ENCODE data around the gene AFF2.

AFF2 gene
- total RNA-seq = 0.24 to 0.42 reads per million in 2 donors

DNA sequence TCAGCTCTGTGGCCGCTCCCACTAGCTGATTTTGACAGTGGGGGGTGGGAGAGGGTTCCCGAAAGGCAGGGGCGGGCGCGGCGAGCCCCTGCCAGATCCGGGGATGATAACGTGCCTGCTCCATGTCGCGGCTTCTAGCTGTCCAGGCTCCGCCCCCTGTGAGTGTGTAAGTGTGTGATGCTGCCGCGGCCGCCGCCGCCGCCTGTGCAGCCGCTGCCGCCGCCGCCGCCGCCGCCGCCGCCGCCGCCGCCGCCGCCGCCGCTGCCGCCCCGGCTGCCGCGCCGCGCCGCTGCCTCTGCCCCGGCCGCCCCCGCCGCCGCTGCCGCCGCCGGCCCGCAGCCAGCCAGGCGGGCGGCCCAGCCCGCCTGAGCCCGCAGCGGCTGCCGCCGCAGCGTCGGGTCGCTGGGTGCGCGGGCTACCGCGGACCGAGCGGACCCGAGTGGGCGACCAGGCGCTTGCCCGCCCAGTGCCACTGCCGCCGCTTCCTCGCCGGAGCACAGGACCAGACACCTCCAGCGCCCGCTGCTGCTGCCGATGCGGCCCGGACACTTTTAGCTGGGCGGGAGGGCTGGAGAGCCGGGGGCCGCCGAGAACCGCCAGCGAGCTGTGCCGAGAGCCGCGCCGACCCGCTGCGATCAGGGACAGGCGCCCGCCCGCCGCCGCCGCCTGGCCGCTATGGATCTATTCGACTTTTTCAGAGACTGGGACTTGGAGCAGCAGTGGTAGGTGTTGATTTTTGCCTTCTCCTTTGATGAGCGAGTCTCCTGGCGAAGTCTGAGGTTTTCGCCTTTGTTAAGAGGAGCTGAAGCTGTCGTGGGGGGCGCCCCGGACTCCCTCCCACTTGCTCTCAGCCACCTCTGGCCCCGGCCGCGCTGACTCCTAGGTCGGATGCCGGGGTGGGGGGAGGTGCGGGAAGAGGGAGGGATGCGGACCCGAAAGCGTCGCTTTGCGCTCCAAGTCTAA is at the start of gene AFF2:
Gene AFF2 (plus strand): TSS at position 195 of the 963 bp plus-strand sequence. CDS start 481 bp downstream, at position 676.
- peak; percentile 8 for DNase-seq

GRCh38 chrX:148457279-148457678 is 43.1 kb upstream of the AFF2 start:
- DNase-seq = no peak

- DNase-seq = no peak
Measured at GRCh38 chrX:148459343-148459742, 41.1 kb upstream of the AFF2 start.

- DNase-seq = no peak
Measured at GRCh38 chrX:148466292-148466691, 34.1 kb upstream of the AFF2 start.

- DNase-seq = no peak
Measured at GRCh38 chrX:148470324-148470723, 30.1 kb upstream of the AFF2 start.

- DNase-seq = no peak
Measured at GRCh38 chrX:148474030-148474429, 26.4 kb upstream of the AFF2 start.

- no peak for DNase-seq
Measured at GRCh38 chrX:148492057-148492456, 8.4 kb upstream of the AFF2 start.

DNA sequence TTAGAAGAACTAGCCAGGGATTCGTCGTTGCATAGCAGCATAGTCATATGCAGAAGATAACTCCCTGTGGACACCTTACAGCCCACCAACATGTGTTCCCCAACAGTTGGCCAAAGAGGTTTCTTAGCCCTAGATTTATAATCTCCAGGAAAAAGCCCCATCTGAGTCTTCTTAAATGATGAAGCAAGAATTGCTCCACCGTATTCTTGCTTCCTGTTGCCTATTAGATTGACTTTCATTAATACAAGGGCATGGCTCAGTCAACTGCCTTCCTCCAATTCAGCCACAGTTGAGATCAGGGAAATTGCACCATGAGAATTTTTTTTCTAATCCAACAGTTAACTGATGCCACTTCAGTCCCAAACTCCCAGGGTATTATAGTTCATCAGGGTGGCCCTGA is 5.2 kb upstream of the AFF2 start:
- no peak for DNase-seq

DNA sequence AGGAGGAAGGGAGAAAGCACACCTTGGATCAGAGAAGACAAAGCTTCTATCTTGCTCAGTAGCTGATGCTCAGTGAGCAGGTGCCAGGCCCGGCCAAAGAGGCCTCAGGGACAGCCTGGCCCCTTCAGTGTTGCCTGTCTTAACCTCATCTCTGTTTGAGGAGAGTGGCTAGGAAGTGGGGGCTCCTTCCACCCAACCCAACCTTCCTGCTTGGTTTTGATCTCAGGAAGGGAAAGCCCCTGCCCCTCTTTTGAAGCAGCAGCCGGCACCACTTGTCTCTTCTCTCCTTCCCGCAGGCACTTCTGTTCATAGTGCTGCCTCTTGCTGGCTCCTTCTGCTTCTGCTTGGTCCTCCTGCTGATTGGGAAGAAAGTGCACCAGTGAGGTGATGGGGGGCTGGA is 2.4 kb upstream of the AFF2 start:
- no peak for DNase-seq

DNA sequence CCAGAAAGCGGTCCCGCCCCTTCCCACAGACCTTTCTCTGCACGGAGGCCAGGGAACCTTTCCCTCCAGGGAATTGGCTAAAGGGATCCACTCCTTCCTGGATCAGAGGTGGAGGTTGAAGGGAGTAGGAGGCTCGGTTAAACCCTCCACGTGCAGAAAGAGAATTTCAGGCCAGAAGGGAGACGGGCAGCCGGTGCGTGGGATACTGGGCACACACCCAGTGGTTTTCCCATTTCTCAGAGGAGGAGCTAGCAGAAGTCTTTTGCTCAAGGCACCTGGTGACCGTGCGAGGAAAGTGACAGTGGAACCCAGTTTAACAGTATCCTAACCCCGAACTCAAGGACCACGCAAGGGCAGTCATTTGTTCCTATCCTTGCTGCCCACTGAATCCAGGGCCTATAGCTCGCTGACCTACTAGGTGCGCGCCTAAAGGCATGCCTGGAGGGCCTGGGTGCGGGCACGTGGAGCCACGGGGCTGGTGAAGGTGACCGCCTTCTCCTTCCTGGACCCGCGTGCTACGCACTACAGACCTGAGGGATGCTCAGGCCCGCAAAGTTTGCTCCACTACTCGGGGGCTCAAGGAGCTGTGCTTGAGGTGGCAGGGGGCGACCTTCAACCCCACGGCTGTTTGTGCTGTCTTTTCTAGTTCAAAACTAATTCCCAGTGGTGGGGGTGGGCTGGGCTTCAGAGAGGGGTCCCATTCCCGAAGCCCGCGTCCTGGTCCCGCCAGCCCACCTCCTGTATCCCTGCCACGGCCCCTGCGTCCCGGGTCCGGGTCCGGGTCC is 587 bp upstream of the AFF2 start:
- no peak for DNase-seq

DNA sequence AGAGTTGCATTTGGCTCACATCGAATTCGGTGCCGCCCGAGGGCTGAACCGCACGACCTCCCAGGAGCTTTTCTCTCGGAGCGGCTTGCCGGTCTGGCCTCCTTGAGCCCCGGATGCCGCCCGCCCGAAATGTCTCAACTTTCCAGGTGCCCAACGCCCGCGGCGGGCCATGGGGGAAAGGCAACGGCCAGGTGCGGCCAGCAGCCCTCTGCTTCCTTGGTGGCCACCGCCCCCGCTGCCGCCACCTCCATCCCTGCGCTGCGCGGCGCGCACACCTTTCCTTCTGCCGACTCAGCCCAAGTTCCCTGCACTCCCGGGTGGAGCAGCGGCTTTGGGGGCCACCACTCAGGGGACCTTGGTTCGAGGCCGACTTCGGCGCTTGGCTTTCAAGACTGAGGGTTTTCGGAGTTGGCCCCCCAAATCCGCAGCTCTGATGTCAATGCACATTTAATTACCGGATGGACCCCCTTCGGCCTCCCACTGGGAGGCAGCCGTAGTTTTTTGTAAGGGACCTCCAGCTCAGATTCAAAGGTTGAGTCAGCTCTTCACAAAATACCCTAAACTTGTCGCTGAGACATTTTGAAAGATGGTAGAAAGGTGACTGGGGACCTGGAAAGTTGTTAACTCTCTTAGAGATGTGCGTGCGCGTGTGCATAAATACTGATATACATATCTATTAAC is 1.1 kb downstream of the AFF2 start:
- DNase-seq = no peak

DNA sequence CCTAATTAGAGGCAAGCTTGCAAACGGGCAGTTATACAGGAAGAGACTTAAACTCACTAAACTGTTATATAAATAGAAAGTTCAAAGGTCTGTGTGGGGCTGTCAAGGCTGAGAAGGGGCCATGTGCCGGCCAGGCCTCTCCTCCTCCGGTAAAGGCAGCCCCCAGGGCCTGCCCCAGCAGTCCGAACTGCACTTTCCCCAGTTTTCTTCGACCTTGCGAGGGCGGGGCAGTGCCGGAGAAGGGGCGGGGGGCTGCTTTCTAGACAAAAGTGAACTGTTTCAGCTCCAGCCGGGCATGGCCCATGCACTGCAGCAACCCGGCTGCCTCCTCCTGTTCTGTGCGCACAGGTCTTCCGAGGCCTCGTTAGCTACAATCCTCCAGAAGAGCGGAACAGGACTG is 4.1 kb downstream of the AFF2 start:
- no peak for DNase-seq

- DNase-seq = no peak
Measured at GRCh38 chrX:148507418-148507817, 7.0 kb downstream of the AFF2 start.

DNA sequence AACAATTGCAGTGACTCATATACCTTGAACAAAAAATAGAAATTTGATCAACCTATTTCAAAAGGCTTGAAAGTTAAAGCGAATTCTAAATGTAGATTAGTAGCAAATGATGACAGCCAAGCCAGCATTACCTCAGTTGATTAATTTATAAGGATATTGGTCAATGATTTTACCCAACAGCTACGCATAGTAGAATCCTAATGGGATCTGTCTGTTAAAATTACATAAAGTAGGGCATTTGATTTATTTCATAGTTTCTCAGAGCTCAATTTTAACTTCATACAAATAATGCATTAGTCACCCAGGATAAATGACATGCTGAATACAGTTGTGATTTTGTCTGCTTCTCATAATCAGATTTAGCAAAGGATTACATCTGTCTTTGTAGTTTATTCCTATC is 12.0 kb downstream of the AFF2 start:
- no peak for DNase-seq

DNA sequence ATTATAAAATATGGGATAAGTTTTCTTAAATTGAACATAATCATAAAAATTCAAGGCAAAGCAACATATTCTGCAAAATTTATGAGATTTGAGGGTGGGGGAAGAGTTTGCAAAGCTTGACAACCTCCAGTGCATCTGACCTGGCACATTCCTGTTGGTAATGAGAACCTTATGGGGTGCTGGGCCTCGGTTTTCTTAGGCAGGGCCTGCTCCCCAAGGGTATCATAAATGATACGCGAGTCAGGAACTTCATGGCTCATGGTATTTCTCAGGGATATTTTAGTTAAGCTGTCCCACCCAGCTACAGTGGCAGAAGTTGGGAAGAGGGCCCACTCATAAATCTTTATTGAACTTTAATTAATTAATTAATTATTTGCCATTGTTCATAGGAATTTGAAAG is 13.2 kb downstream of the AFF2 start:
- DNase-seq = no peak

DNA sequence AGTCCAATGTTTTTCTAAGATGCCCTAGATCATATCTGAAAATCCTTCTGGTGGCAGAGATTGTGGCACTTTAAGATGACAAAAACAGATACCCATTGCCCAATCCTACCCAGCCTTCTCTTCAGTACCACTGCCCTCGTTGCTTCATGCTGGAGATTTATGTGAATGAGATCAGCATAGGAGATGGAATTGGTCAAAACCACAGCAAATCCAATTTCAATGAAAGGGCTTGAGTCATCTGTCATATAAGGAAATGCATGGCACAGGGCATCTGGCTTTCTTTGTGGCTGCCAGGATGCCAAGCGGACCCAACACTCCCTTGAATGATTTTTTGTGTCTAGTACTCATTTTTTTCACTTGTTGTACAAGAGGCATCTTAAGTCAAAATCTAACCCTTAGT is 16.8 kb downstream of the AFF2 start:
- DNase-seq = no peak

DNA sequence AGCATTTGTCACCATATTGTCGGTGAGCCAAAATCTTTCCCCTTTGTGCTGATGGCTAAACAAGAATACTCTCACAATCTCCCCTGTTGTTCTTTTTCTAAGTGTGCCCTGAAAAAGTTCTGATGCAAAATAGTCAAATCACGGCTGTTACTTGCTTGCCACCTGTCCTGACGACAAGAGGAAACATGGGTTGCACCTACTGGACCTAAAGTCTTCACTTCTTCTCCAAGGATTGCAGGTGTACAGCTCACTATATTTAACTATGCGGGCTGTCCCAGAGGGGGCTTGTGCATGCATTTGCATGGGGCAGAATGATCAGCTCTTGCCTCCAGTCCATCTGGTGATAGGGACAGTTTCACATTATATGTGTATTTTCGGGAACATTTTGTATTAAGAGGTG is 21.6 kb downstream of the AFF2 start:
- DNase-seq = no peak

DNA sequence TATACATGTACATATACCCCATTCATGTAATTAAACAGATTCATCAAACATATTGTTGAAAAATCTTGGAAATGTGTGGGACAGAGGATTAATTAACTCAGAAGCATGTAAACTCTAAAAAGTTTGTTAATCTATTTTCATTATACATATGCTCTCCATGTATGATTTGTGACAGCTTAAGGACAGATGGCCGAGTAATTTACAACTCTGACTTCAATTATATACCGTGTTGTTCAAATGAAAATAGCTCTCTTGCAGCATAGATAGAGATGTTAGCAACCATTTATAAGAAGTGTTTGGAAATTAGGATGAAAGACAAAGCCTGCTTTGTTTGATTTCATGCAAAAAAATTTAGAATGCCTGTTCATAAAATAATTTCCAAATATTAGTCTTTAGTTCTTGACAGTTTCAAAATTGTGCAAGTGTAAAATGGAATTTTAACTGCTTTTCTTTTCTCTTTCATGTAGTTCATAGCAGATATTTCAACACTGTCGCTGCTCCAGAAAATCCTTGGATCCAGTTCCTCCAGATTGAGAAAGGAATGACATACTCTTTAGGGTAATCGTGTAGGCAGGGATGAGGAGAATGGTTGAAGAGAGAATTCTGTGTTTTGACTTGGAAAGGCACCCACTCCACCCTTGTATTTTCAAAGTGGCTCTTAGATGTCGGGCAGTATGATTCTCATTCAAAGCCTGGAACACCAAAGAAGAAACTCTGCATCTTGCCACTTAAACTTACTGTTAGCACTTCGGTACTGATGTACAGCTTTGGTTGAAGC is 23.1 kb downstream of the AFF2 start:
- DNase-seq = no peak

DNA sequence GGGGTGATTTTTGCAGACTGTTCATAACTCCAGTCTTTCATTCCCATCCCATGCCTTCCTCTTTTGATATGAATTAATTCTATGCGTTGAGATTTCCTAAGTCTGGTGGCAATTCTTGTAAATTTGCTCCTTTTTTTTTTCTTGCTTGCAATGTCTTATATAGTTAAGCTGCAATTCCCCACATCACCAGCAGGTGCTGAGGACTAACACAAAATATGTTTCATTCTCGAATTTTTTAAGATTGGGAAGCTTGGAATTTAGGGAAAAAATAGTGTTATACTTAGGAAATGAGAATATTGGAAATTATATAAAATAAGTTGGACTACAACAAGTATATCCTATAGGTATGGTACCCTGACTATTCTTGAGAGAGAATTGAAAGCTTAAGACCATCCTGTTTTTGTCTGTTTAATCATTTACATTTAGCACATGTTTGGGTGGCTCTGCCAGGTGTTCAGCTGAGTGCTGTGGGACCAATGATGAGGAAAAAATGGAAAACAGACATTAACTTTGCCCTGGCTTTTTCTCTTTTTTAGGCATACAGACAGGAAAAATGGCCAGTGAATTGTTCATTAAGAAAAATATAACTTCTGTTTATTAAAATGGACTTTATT is 30.2 kb downstream of the AFF2 start:
- DNase-seq = no peak

- no peak for DNase-seq
Measured at GRCh38 chrX:148534291-148534690, 33.9 kb downstream of the AFF2 start.

DNA sequence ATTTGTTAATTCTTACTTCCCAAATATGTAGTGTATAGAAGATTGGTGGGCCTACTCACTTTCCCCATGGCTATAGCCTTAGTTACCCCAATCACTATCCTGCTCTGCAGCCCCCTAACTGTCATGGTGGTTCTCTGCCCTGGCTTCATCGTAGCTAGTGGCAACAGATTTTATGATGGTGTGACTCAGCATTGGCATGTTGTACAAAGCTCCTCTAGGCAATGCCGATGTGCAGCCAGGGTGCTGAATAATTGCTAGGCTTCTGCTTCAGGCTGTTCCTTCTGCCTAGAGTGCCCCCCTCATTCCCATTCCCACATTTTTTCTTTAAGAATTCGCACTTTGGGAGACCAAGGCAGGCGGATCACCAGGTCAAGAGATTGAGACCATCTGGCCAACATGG is 35.2 kb downstream of the AFF2 start:
- DNase-seq = no peak

GRCh38 chrX:148536961-148537360 is 36.5 kb downstream of the AFF2 start:
- DNase-seq = no peak
